Activated CD4-positive, alpha-beta memory T cell treated with anti-CD3 and anti-CD28 coated beads, Interleukin-2, amount 10 ng/mL, durations not matched to agents 7 days and 5 days (primary cell): ENCODE data around the gene HIP1R. TPM values are rescaled to one million over a fixed set of nuclear protein-coding genes. Genes with fewer than 3 reads are reported as not detected.
"Not testable (repeated sequence)": the region's sequence is repeated elsewhere in the genome, so short reads cannot be mapped to it uniquely, and the experiment has no call there.

ENCODE experiments used
- CTCF ChIA-PET: fragments of 350-600 bp; sonication (Branson Sonifier 250); formaldehyde crosslinking; loops from one replicate; lab custom pipeline; 2021; ENCODE audit warnings: antibody characterized with exemption, inconsistent platforms; lab: Charles Lee
- POLR2A ChIA-PET: fragments of 350-600 bp; sonication (Branson Sonifier 250); formaldehyde crosslinking; loops from one replicate; lab custom pipeline; 2021; ENCODE audit warnings: antibody characterized with exemption; lab: Charles Lee
- DNase-seq: peaks from one replicate; pipeline ENCODE4 v3.0.0-alpha.2; 2020
- H3K27ac Mint-ChIP-seq: one replicate; pipeline ENCODE4 v1.8.0; 2021; ENCODE audit warnings: mild to moderate bottlenecking, mixed read lengths
- H3K27me3 Mint-ChIP-seq: one replicate; pipeline ENCODE4 v1.8.0; 2021; ENCODE audit warnings: mixed read lengths
- H3K36me3 Mint-ChIP-seq: one replicate; pipeline ENCODE4 v1.8.0; 2021; ENCODE audit warnings: low read depth, mixed read lengths
- H3K4me1 Mint-ChIP-seq: one replicate; pipeline ENCODE4 v1.8.0; 2021; ENCODE audit warnings: mixed read lengths
- H3K4me3 Mint-ChIP-seq: one replicate; pipeline ENCODE4 v1.8.0; 2021; ENCODE audit warnings: mild to moderate bottlenecking, mixed read lengths
- H3K9me3 Mint-ChIP-seq: one replicate; pipeline ENCODE4 v1.8.0; 2021; ENCODE audit warnings: mixed read lengths
- total RNA-seq, 2 experiments: library from RNA; stranded (reverse); gene quantifications; one replicate each; pipeline ENCODE4 v1.2.3, GENCODE V29; 2021

HIP1R gene
- total RNA-seq, 2 experiments from 2014 or later, result 23.4 to 24.7 TPM

DNA sequence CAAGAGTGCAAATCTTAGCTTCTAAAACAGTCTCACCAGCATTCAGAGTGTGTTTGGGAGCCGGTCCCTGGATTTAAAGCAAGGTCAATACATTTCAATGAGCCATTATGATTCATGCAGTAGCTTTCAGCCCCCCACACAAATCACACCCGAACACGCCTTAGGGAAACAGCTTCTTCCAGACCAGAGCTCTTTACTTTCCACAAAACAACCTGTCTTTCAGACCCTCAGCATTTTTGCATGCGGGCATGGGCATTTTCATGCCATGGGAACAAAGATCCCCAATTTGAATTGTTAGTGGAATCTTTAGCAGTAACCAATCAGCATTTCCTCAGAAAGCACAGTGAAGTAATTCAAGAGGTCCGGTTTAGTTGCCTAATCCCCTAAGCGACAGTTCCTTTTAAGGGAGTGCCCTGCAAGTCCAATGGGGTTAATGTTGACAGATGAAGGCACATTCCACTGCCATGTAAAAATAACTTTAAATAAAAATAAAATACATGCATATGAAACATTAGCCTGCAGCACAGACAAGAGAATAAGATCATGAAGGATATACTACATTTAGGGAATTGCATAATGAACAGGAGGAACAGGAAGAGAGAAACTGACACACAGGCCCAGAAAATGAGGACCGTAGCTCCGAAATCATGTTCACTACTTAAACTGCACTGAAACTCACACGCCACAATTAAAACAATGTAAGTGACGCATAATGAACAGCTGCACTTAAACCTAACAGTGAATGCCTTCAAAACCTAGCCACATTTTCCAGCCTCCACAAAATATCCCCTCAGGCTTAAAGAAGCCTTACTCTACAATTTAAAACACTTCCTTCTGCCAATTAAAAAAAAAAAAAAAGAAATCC lies 56.6 kb downstream of the HIP1R start:
- H3K27me3 Mint-ChIP-seq, result no peaks in the 10 kb centered on the region
- POLR2A ChIA-PET, result interaction anchor here (1.2 kb wide), 1 partner anchor 25 kb away, joined by 3 read pairs; no protein-coding TSS in a partner anchor
- H3K4me3 Mint-ChIP-seq, result no peak overlapping the region
- H3K27ac Mint-ChIP-seq, result no peak overlapping the region
- peaks cover 5% of the 10 kb centered on the region for H3K9me3 Mint-ChIP-seq
- peaks cover 24% of the 10 kb centered on the region for H3K36me3 Mint-ChIP-seq
- DNase-seq, result no peak
- H3K4me1 Mint-ChIP-seq, result peaks cover 84% of the 10 kb centered on the region
- CTCF ChIA-PET, result interaction anchor here (1.4 kb wide), 1 partner anchor 31 kb away, joined by 3 read pairs; no protein-coding TSS in a partner anchor

DNA sequence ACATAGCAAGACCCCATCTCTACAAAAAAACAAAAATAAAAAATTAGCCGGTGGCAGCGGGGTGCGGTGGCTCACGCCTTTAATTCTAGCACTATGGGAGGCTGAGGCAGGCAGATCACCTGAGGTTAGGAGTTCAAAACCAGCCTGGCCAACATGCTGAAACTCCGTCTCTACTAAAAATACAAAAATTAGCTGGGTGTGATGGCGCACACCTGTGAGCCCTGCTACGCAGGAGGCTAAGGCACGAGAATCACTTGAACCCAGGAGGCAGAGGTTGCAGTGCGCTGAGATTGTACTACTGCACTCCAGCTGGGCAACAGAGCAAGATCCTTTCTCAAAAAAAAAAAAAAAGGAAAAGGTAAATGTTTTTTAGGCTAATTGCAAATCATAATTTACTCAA lies 57.5 kb downstream of the HIP1R start:
- H3K4me3 Mint-ChIP-seq, DNase-seq, H3K9me3 Mint-ChIP-seq, H3K27me3 Mint-ChIP-seq, H3K27ac Mint-ChIP-seq: not testable (repeated sequence)
- Mint-ChIP-seq H3K4me1 (peaks cover 84% of the 10 kb centered on the region), H3K36me3 (peaks cover 24% of the 10 kb centered on the region)
- POLR2A ChIA-PET, result interaction anchor here (1.3 to 1.6 kb wide), 2 partner anchors 22 to 340 kb away, joined by 3 to 4 read pairs; partner anchors contain the start of gene MPHOSPH9
- CTCF ChIA-PET, result interaction anchor here (1.4 kb wide), 1 partner anchor 32 kb away, joined by 3 read pairs; no protein-coding TSS in a partner anchor

- POLR2A ChIA-PET, result interaction anchor here (1.3 to 9.8 kb wide), 5 partner anchors 9 to 339 kb away, joined by 3 to 136 read pairs (median 4); partner anchors contain the start of gene MPHOSPH9
- Mint-ChIP-seq H3K36me3 (peaks cover 24% of the 10 kb centered on the region), H3K27ac (no peak overlapping the region), H3K9me3 (peaks cover 5% of the 10 kb centered on the region), H3K27me3 (no peaks in the 10 kb centered on the region), H3K4me1 (peaks cover 84% of the 10 kb centered on the region), H3K4me3 (peak overlapping the region; percentile 83)
- CTCF ChIA-PET, result interaction anchor here (0.9 kb wide), 1 partner anchor 11 kb away, joined by 3 read pairs; no protein-coding TSS in a partner anchor
- no peak for DNase-seq
These were observed 58.2 kb downstream of the HIP1R start for GRCh38 chr12:122893208-122894153.

DNA sequence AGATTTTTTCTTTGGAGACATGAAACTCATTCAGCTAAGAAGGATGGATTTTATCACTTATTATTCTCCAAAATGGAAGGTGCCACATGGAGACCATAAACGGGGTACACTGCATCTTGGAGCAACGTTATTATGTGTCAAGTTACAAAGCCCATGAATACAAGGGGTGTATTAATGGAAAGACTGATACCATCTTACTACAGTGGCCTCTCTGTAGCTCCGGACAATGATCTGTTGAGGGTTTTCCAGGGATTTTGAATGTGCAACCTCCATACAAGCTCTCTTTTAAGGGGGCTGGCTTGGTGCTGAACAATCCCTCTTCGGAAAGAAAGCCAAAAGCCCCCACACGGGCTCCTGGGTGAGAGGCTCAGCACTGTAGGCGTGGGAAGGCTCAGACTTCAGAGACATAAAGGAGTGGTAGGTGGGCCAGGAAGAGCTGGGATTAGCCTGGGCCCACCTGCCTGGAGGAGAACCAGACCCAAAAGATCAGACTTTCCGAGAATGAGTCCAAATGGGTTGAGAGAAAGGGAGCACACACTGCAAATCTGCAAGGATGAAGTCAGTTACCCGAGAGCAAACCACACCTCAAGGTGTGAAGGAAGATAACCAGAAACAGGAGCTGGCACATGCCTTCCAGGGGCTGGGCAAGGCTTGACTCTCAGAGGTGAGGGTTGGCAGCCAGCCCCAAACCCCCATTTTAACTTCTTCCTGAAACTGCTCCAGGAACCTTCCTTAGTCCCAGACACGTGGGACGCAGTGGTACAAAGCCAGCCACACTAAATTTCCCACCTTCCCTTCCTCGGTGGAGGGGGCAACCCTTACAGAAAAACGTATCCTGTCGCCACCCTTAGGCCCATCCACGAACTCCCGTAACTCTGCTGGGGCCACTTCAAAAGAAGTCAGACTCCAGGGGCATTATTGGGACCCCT lies 59.2 kb downstream of the HIP1R start:
- Mint-ChIP-seq H3K27me3 (no peaks in the 10 kb centered on the region), H3K27ac (peak overlapping the region; percentile 70), H3K36me3 (peaks cover 24% of the 10 kb centered on the region), H3K9me3 (peaks cover 5% of the 10 kb centered on the region), H3K4me1 (peaks cover 85% of the 10 kb centered on the region), H3K4me3 (peak overlapping the region; percentile 83)
- ChIA-PET POLR2A (interaction anchor here (0.8 to 9.8 kb wide), 6 partner anchors 10 to 338 kb away, joined by 3 to 136 read pairs (median 8); partner anchors contain the start of gene MPHOSPH9), CTCF (interaction anchor here (0.9 kb wide), 1 partner anchor 12 kb away, joined by 3 read pairs; no protein-coding TSS in a partner anchor)
- no peak for DNase-seq

GRCh38 chr12:122895320-122895703 lies 60.1 kb downstream of the HIP1R start:
- CTCF ChIA-PET, result no interaction called here

GRCh38 chr12:122895704-122896636 lies 60.7 kb downstream of the HIP1R start, which contains the start of gene VPS37B:
TSS of gene VPS37B (minus strand) at chr12:122896124. CDS start at chr12:122896062, 62 bp downstream.
- H3K4me1 Mint-ChIP-seq, result peaks cover 86% of the 10 kb centered on the region
- CTCF ChIA-PET, result interaction anchor here (0.7 to 2.0 kb wide), 3 partner anchors 24 to 56 kb away, joined by 3 to 8 read pairs (median 3); no protein-coding TSS in a partner anchor
- H3K9me3 Mint-ChIP-seq, result peaks cover 5% of the 10 kb centered on the region
- peak within 1 kb of the TSS; percentile 83 for H3K4me3 Mint-ChIP-seq
- POLR2A ChIA-PET, result interaction anchor here (1.3 to 9.8 kb wide), 4 partner anchors 11 to 50 kb away, joined by 3 to 136 read pairs (median 13); no protein-coding TSS in a partner anchor
- H3K27ac Mint-ChIP-seq, result peak within 1 kb of the TSS; percentile 70
- H3K36me3 Mint-ChIP-seq, result peaks cover 24% of the 10 kb centered on the region
- peak; percentile 92 for DNase-seq
- H3K27me3 Mint-ChIP-seq, result no peaks in the 10 kb centered on the region

More at GRCh38 chr12:122895320-122895703, 60.1 kb downstream of the HIP1R start:
- Mint-ChIP-seq H3K36me3 (peaks cover 24% of the 10 kb centered on the region), H3K4me3 (peak overlapping the region; percentile 83), H3K27me3 (no peaks in the 10 kb centered on the region), H3K27ac (peak overlapping the region; percentile 70), H3K4me1 (peaks cover 86% of the 10 kb centered on the region), H3K9me3 (peaks cover 5% of the 10 kb centered on the region)
- DNase-seq, result no peak
- POLR2A ChIA-PET, result interaction anchor here (0.8 to 9.8 kb wide), 5 partner anchors 10 to 333 kb away, joined by 3 to 136 read pairs (median 11); no protein-coding TSS in a partner anchor

- Mint-ChIP-seq H3K36me3 (peaks cover 24% of the 10 kb centered on the region), H3K27ac (peak overlapping the region; percentile 70), H3K9me3 (peaks cover 5% of the 10 kb centered on the region), H3K4me3 (peak overlapping the region; percentile 83), H3K27me3 (no peaks in the 10 kb centered on the region), H3K4me1 (peaks cover 89% of the 10 kb centered on the region)
- DNase-seq, result no peak
- CTCF ChIA-PET, result interaction anchor here (0.7 to 2.6 kb wide), 5 partner anchors 8 to 55 kb away, joined by 3 to 11 read pairs (median 8); no protein-coding TSS in a partner anchor
- POLR2A ChIA-PET, result interaction anchor here (1.3 to 9.8 kb wide), 4 partner anchors 12 to 50 kb away, joined by 3 to 136 read pairs (median 13); no protein-coding TSS in a partner anchor
These were observed 61.4 kb downstream of the HIP1R start for GRCh38 chr12:122896662-122897061.

- ChIA-PET CTCF (interaction anchor here (0.9 to 1.4 kb wide), 3 partner anchors 12 to 106 kb away, joined by 3 to 7 read pairs (median 3); partner anchors contain the start of gene ABCB9), POLR2A (interaction anchor here (1.1 to 9.8 kb wide), 5 partner anchors 15 to 332 kb away, joined by 3 to 136 read pairs (median 5); no protein-coding TSS in a partner anchor)
- H3K4me3 Mint-ChIP-seq, result no peak overlapping the region
- DNase-seq, result no peak
- peaks cover 69% of the 10 kb centered on the region for H3K4me1 Mint-ChIP-seq
- H3K27ac Mint-ChIP-seq, result peak overlapping the region; percentile 58
- peaks cover 13% of the 10 kb centered on the region for H3K27me3 Mint-ChIP-seq
- peaks cover 11% of the 10 kb centered on the region for H3K36me3 Mint-ChIP-seq
- peaks cover 5% of the 10 kb centered on the region for H3K9me3 Mint-ChIP-seq
These were observed 64.6 kb downstream of the HIP1R start for GRCh38 chr12:122899887-122900286.

DNA sequence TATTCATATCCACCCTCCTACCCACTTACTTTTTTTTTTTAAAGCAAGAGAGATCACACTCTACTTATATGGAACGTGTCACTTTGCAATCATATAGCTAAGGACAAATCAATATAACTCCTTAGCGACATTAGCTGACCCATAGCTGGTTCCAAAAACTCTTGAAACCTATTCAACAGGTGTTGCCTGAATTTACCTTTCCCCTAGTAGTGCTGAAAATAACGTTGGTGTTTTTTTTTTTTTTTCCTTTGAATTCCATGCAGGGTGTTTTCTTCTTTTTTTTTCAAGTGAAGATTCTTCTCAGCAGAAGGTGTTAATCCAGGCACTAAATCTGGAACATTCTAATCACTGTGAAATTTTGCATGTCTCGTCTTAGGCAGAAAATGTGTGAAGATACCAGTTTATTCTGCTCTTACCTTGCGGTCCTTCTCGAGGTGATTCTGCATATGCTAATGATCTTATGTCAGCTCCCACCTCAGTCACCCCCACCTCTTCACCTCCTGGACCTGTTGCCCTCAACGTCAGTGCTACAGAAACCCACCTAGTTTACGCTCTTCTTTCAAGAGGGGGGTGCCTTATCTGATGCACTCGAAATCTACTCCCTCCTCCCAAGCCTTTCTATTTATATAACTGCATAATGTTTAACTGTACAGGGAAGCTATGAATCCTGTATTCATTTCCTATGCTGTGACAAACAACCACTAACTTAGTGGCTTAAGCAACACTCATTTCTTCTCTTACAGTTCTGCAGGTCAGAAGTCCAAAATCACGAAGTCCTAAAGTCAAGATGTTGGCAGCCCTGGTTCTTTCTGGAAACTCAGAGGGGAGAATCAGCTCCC lies 67.8 kb downstream of the HIP1R start:
- CTCF ChIA-PET, result interaction anchor here (0.6 to 0.7 kb wide), 2 partner anchors 270 to 360 kb away, joined by 4 read pairs; no protein-coding TSS in a partner anchor

More for the DNA sequence above, 67.8 kb downstream of the HIP1R start:
- no peak for DNase-seq
- Mint-ChIP-seq H3K36me3 (no peaks in the 10 kb centered on the region), H3K9me3 (no peaks in the 10 kb centered on the region), H3K4me1 (peaks cover 38% of the 10 kb centered on the region), H3K27ac (no peak overlapping the region), H3K4me3 (no peak overlapping the region), H3K27me3 (peaks cover 13% of the 10 kb centered on the region)
- POLR2A ChIA-PET, result interaction anchor here (9.8 kb wide), 1 partner anchor 18 kb away, joined by 136 read pairs; no protein-coding TSS in a partner anchor
